ENCODE measurements around the gene MPDZ.
"Not testable (repeated sequence)": the region's sequence is repeated elsewhere in the genome, so short reads cannot be mapped to it uniquely, and the experiment has no call there.

MPDZ gene

GRCh38 chr9:13263511-13263910 lies 16.0 kb downstream of the MPDZ start:
- no peak for DNase-seq

- DNase-seq: no peak
Measured at GRCh38 chr9:13252852-13253251, 26.6 kb downstream of the MPDZ start.

- DNase-seq: no peak
Measured at GRCh38 chr9:13244181-13244580, 35.3 kb downstream of the MPDZ start.

GRCh38 chr9:13241283-13241682 lies 38.2 kb downstream of the MPDZ start:
- no peak for DNase-seq

GRCh38 chr9:13239660-13240059 lies 39.8 kb downstream of the MPDZ start:
- DNase-seq: no peak

- no peak for DNase-seq
Measured at GRCh38 chr9:13239208-13239607, 40.3 kb downstream of the MPDZ start.

- DNase-seq: no peak
Measured at GRCh38 chr9:13234932-13235331, 44.6 kb downstream of the MPDZ start.

GRCh38 chr9:13228431-13228830 lies 51.1 kb downstream of the MPDZ start:
- DNase-seq: no peak

GRCh38 chr9:13224366-13224765 lies 55.1 kb downstream of the MPDZ start:
- no peak for DNase-seq

GRCh38 chr9:13222733-13223132 lies 56.8 kb downstream of the MPDZ start:
- DNase-seq: not testable (repeated sequence)

GRCh38 chr9:13221741-13222140 lies 57.8 kb downstream of the MPDZ start:
- DNase-seq: no peak

- DNase-seq: no peak
Measured at GRCh38 chr9:13220837-13221236, 58.7 kb downstream of the MPDZ start.

- no peak for DNase-seq
Measured at GRCh38 chr9:13215791-13216554, 63.5 kb downstream of the MPDZ start.

GRCh38 chr9:13213998-13214397 lies 65.5 kb downstream of the MPDZ start:
- no peak for DNase-seq

GRCh38 chr9:13213337-13213736 lies 66.2 kb downstream of the MPDZ start:
- no peak for DNase-seq

- DNase-seq: no peak
Measured at GRCh38 chr9:13210306-13210705, 69.2 kb downstream of the MPDZ start.

GRCh38 chr9:13209498-13209897 lies 70.0 kb downstream of the MPDZ start:
- no peak for DNase-seq

GRCh38 chr9:13205824-13206223 lies 73.7 kb downstream of the MPDZ start:
- DNase-seq: no peak

GRCh38 chr9:13190040-13190439 lies 89.5 kb downstream of the MPDZ start:
- no peak for DNase-seq

- DNase-seq: no peak
Measured at GRCh38 chr9:13189362-13189761, 90.1 kb downstream of the MPDZ start.

- DNase-seq: no peak
Measured at GRCh38 chr9:13186774-13187173, 92.7 kb downstream of the MPDZ start.

GRCh38 chr9:13186091-13186490 lies 93.4 kb downstream of the MPDZ start:
- no peak for DNase-seq

- DNase-seq: no peak
Measured at GRCh38 chr9:13181652-13182051, 97.8 kb downstream of the MPDZ start.

GRCh38 chr9:13179257-13179656 lies 100.2 kb downstream of the MPDZ start:
- no peak for DNase-seq

GRCh38 chr9:13175732-13176131 lies 103.8 kb downstream of the MPDZ start:
- DNase-seq: no peak

Data from activated CD4-positive, alpha-beta T cell treated with anti-CD3 and anti-CD28 coated beads, Interleukin-2, amount 50 U/mL, for 4 hours (primary cell).